ENCODE results near the gene RMND5B.
"Not testable (repeated sequence)": the region's sequence is repeated elsewhere in the genome, so short reads cannot be mapped to it uniquely, and the experiment has no call there.

Gene RMND5B

GRCh38 chr5:178177569-178177968 lies 46.8 kb downstream of the RMND5B start:
- DNase-seq, result no peak

GRCh38 chr5:178180141-178180863 lies 49.5 kb downstream of the RMND5B start:
- DNase-seq, result no peak

GRCh38 chr5:178182158-178182876 lies 51.5 kb downstream of the RMND5B start:
- DNase-seq, result no peak

- DNase-seq, result no peak
Measured at GRCh38 chr5:178186427-178186826, 55.6 kb downstream of the RMND5B start.

- DNase-seq, result no peak
Measured at GRCh38 chr5:178187014-178187413, 56.2 kb downstream of the RMND5B start, which contains the start of gene GMCL2. Gene GMCL2 (minus strand): TSS chr5:178187371. CDS start chr5:178187299, 72 bp downstream.

GRCh38 chr5:178189433-178189832 lies 58.6 kb downstream of the RMND5B start:
- DNase-seq, result no peak

- DNase-seq, result no peak
Measured at GRCh38 chr5:178191661-178192060, 60.8 kb downstream of the RMND5B start.

- no peak for DNase-seq
Measured at GRCh38 chr5:178192244-178192643, 61.4 kb downstream of the RMND5B start.

GRCh38 chr5:178192787-178193186 lies 62.0 kb downstream of the RMND5B start:
- DNase-seq, result no peak

GRCh38 chr5:178193251-178193809 lies 62.5 kb downstream of the RMND5B start:
- DNase-seq, result no peak

- DNase-seq, result no peak
Measured at GRCh38 chr5:178194026-178194425, 63.2 kb downstream of the RMND5B start.

- DNase-seq, result no peak
Measured at GRCh38 chr5:178196281-178196812, 65.5 kb downstream of the RMND5B start.

GRCh38 chr5:178196986-178197385 lies 66.2 kb downstream of the RMND5B start:
- no peak for DNase-seq

- not testable (repeated sequence) for DNase-seq
Measured at GRCh38 chr5:178198151-178198550, 67.3 kb downstream of the RMND5B start.

GRCh38 chr5:178198706-178199105 lies 67.9 kb downstream of the RMND5B start:
- DNase-seq, result no peak

- DNase-seq, result peak; percentile 1
Measured at GRCh38 chr5:178199581-178200434, 69.0 kb downstream of the RMND5B start.

Measured in NCI-H2171 (cell line).